CD4-positive, alpha-beta T cell treated with Interleukin-15 for 1 hour (primary cell): ENCODE results near the gene MOB1B.

Source experiments
- DNase-seq: peaks from one replicate; pipeline ENCODE4 v3.0.0-alpha.2; 2020

The MOB1B gene

GRCh38 chr4:70915036-70915815 is 13.1 kb downstream of the MOB1B start:
- DNase-seq: no peak

- DNase-seq: no peak
Observed at GRCh38 chr4:70915874-70916559, 13.8 kb downstream of the MOB1B start.

GRCh38 chr4:70920592-70920991 is 18.4 kb downstream of the MOB1B start:
- no peak for DNase-seq

GRCh38 chr4:70925418-70925817 is 23.2 kb downstream of the MOB1B start:
- no peak for DNase-seq

GRCh38 chr4:70925899-70926635 is 23.9 kb downstream of the MOB1B start:
- DNase-seq: no peak

GRCh38 chr4:70927502-70928137 is 25.5 kb downstream of the MOB1B start:
- peak; percentile 22 for DNase-seq

GRCh38 chr4:70930530-70931256 is 28.5 kb downstream of the MOB1B start:
- DNase-seq: no peak

GRCh38 chr4:70931347-70931746 is 29.2 kb downstream of the MOB1B start:
- no peak for DNase-seq

- no peak for DNase-seq
Observed at GRCh38 chr4:70932984-70933383, 30.8 kb downstream of the MOB1B start.

GRCh38 chr4:70935038-70935695 is 33.0 kb downstream of the MOB1B start:
- DNase-seq: no peak

- no peak for DNase-seq
Observed at GRCh38 chr4:70936200-70936787, 34.1 kb downstream of the MOB1B start.

GRCh38 chr4:70938086-70938485 is 35.9 kb downstream of the MOB1B start:
- no peak for DNase-seq

- no peak for DNase-seq
Observed at GRCh38 chr4:70940134-70940533, 38.0 kb downstream of the MOB1B start.

- no peak for DNase-seq
Observed at GRCh38 chr4:70943114-70943513, 40.9 kb downstream of the MOB1B start.

- DNase-seq: no peak
Observed at GRCh38 chr4:70945046-70945445, 42.9 kb downstream of the MOB1B start.

- DNase-seq: no peak
Observed at GRCh38 chr4:70945452-70946055, 43.4 kb downstream of the MOB1B start.

- no peak for DNase-seq
Observed at GRCh38 chr4:70946939-70947338, 44.8 kb downstream of the MOB1B start.

- DNase-seq: no peak
Observed at GRCh38 chr4:70948665-70949260, 46.6 kb downstream of the MOB1B start.

- DNase-seq: no peak
Observed at GRCh38 chr4:70954032-70954431, 51.9 kb downstream of the MOB1B start.

GRCh38 chr4:70956549-70957210 is 54.5 kb downstream of the MOB1B start:
- no peak for DNase-seq
